ENCODE measurements around the gene MED26. TPM values are rescaled to one million over a fixed set of nuclear protein-coding genes. Genes with fewer than 3 reads are reported as not detected.

MED26 gene
- total RNA-seq, 1 donor from 2014 or later: 3.5 TPM

GRCh38 chr19:16581145-16581970 is 46.6 kb downstream of the MED26 start:
- DNase-seq (ENCODE audit: low spot score in 2 of 2): no peak
- Histone ChIP-seq H3K27me3 (no peaks in the 10 kb centered on the region), H3K27ac (no peak overlapping the region), H3K9me3 (no peaks in the 10 kb centered on the region), H3K4me1 (peaks cover 8 to 19% of the 10 kb centered on the region in 2 donors), H3K36me3 (peaks cover 18 to 39% of the 10 kb centered on the region in 2 donors), H3K4me3 (no peak overlapping the region)
- TF ChIP-seq CTCF (IDR thresholded peaks at IDR 0.05): no peak
- intact Hi-C loops (cut with DNase I): no loop called here

GRCh38 chr19:16579381-16579780 is 48.6 kb downstream of the MED26 start:
- DNase-seq (ENCODE audit: low spot score in 2 of 2): no peak
- Histone ChIP-seq H3K27ac (no peak overlapping the region), H3K4me1 (peaks cover 8 to 11% of the 10 kb centered on the region in 2 donors), H3K36me3 (peaks cover 33 to 55% of the 10 kb centered on the region in 2 donors), H3K9me3 (no peaks in the 10 kb centered on the region), H3K4me3 (no peak overlapping the region), H3K27me3 (no peaks in the 10 kb centered on the region)
- intact Hi-C loops (cut with DNase I): no loop called here
- no peak for TF ChIP-seq CTCF (IDR thresholded peaks at IDR 0.05)

GRCh38 chr19:16577531-16577985 is 50.4 kb downstream of the MED26 start:
- Histone ChIP-seq H3K9me3 (no peaks in the 10 kb centered on the region), H3K4me1 (peaks cover 12 to 13% of the 10 kb centered on the region in 2 donors), H3K27ac (no peak overlapping the region), H3K4me3 (no peak overlapping the region), H3K27me3 (no peaks in the 10 kb centered on the region), H3K36me3 (peaks cover 33 to 55% of the 10 kb centered on the region in 2 donors)
- DNase-seq (ENCODE audit: low spot score in 2 of 2): no peak
- intact Hi-C loops (cut with DNase I): no loop called here
- TF ChIP-seq CTCF (IDR thresholded peaks at IDR 0.05): no peak

DNA sequence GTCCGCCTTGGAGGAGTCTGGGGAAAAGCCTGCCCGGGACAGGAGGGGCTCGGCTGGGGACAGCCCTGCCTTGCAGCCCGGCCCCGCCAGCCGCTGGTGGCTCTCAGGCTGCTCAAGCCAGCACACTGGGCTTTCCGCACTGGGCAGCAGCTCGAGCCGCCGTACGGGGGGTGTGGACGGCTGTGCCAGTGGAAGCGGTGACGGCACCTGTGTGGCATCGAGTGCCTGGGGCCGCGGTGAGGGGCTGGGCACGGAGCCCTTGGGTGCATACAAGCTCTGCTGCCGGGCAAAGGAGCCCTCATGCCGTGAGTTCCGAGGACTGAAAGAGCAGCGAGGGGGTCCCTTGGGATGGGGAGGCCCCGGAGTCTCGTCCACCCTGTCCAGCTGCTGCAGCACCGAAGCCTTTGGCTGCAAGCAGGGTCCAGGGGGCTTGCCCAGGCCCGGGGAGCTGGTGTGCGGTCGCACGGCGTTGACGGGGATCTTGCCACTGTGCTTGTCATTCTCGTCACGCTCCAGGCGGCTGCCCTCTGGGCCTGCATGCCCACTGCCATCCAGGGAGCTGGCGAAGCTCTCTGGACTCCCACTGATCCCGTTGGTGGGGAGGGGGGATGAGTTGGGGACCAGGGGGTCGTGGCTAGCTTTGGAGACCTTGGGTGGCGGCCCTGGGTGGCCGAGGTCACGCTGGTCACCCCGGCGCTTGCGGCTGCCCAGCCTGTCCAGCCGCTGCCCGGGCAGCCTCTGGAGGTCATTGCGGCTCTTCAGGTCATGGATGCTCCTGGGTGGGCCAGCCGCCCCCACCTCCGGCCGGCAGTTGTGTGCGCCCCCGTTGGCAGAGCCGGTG is 51.1 kb downstream of the MED26 start:
- Histone ChIP-seq H3K4me3 (no peak overlapping the region), H3K4me1 (peaks cover 12 to 13% of the 10 kb centered on the region in 2 donors), H3K36me3 (peaks cover 33 to 53% of the 10 kb centered on the region in 2 donors), H3K27ac (no peak overlapping the region), H3K9me3 (no peaks in the 10 kb centered on the region), H3K27me3 (no peaks in the 10 kb centered on the region)
- intact Hi-C loops (cut with DNase I): no loop called here
- no peak for TF ChIP-seq CTCF (IDR thresholded peaks at IDR 0.05)
- no peak for DNase-seq (ENCODE audit: low spot score in 2 of 2)

DNA sequence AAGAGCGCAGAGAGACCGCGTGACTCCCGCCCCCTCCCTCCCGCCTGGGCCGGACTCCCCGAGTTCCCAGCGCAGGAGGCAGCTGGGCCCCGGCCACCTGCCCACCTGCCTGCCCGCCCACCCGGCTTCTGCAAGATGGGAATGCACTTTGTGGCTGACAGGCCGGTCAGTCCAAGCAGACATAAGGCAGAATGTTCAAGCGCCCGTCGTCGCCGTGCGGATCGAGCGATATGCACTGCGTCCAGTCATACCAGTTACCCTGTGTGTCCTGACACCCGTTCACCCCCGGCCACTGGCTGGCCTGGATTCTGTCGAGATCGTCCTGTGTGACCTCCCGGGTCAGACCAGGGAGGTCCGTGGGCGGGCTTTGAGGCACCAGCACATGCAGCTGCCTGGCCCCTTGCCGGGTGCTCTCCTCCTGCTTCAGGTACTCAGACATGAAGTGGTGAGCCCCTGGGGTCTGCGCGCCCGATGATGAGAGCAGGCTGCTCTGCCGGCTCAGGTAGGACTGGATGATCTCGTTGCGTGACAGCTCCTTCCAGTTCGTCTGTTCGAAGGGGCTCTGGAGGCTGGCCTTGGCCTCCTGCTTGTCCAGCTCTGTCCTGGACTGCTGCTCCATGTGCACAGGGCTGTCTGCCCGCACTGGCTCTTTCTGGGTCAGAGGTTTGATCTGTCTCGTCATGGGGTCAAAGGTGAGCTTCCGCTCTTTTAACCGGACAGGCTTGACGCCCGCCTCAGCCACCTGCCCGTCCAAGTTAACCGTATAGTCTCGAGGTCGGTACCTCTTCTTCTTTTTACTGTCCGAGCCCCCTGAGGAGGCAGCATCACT is 51.9 kb downstream of the MED26 start:
- no peak for TF ChIP-seq CTCF (IDR thresholded peaks at IDR 0.05)
- Histone ChIP-seq H3K27ac (no peak overlapping the region), H3K27me3 (no peaks in the 10 kb centered on the region), H3K36me3 (peaks cover 33 to 48% of the 10 kb centered on the region in 2 donors), H3K4me1 (peaks cover 14 to 20% of the 10 kb centered on the region in 2 donors), H3K4me3 (no peak overlapping the region), H3K9me3 (no peaks in the 10 kb centered on the region)
- DNase-seq (ENCODE audit: low spot score in 2 of 2): no peak
- intact Hi-C loops (cut with DNase I): no loop called here

Measured in ascending aorta (tissue), 2 donors.